Panc1 (cell line): Measurements from ENCODE around the gene LYST. TPM values are rescaled to one million over a fixed set of nuclear protein-coding genes. Genes with fewer than 3 reads are reported as not detected.
"Not testable (repeated sequence)": the region's sequence is repeated elsewhere in the genome, so short reads cannot be mapped to it uniquely, and the experiment has no call there.

ENCODE experiments used
- ATAC-seq: fragments of 200-7000 bp; cut with Tn5 transposase; 2 replicates; pipeline ENCODE4 v1.9.1; 2020; ENCODE audit warnings: mild to moderate bottlenecking, moderate library complexity
- BruUV-seq: library from RNA; stranded (reverse); fragments of 400-500 nt; replicated peaks from 2 replicates; lab custom pipeline; 2021; lab: Mats Ljungman, UMichigan
- CTCF ChIA-PET: fragments of 300-600 bp; sonication (Branson Sonifier 250); formaldehyde crosslinking; loops from one replicate; lab custom pipeline; 2022; ENCODE audit warnings: antibody characterized with exemption; lab: Charles Lee
- POLR2A ChIA-PET: fragments of 300-600 bp; sonication (Branson Sonifier 250); formaldehyde crosslinking; loops from one replicate; lab custom pipeline; 2022; ENCODE audit warnings: antibody characterized with exemption; lab: Charles Lee
- DNase-seq: peaks from one replicate; pipeline ENCODE4 v3.0.0-alpha.2; 2010; ENCODE audit warnings: low read depth, low spot score
- H3K27ac ChIP-seq: 2 replicates; pipeline ENCODE4 v1.5.1; 2011; ENCODE audit warnings: mild to moderate bottlenecking, low read length, inconsistent platforms
- H3K27me3 ChIP-seq: fragments of 200-500 bp; sonication (Bioruptor generic); 2 replicates; pipeline ENCODE4 v1.6.0; 2014; ENCODE audit warnings: low read length, inconsistent platforms; ENCODE audit not compliant: control insufficient read depth, insufficient read depth
- H3K36me3 ChIP-seq: fragments of 200-500 bp; sonication (Bioruptor generic); 2 replicates; pipeline ENCODE4 v1.5.1; 2014; ENCODE audit warnings: inconsistent platforms, mild to moderate bottlenecking, low read length, moderate library complexity; ENCODE audit not compliant: control insufficient read depth, insufficient read depth
- H3K4me1 ChIP-seq: 2 replicates; pipeline ENCODE4 v1.5.1; 2011; ENCODE audit warnings: inconsistent platforms, mild to moderate bottlenecking, low read length, moderate library complexity; ENCODE audit not compliant: control insufficient read depth, insufficient read depth
- H3K4me3 ChIP-seq, 2 experiments: 2 replicates each; pipeline ENCODE4 v1.5.1; 2011 to 2012; ENCODE audit warnings: low read depth in 2 of 2, low read length in 2 of 2, mild to moderate bottlenecking in 2 of 2, inconsistent platforms in 1 of 2, moderate library complexity in 1 of 2
- H3K9me3 ChIP-seq: fragments of 200-500 bp; sonication (Bioruptor generic); 2 replicates; pipeline ENCODE4 v1.5.1; 2014; ENCODE audit warnings: low read depth, mild to moderate bottlenecking, inconsistent platforms, low read length, moderate library complexity; ENCODE audit not compliant: control insufficient read depth, insufficient read depth
- POLR2AphosphoS5 ChIP-seq: IDR thresholded peaks from 2 replicates; pipeline ENCODE4 v1.6.1; 2012; ENCODE audit warnings: mild to moderate bottlenecking, low read depth, low read length, moderate library complexity
- SIN3A ChIP-seq: IDR thresholded peaks from 2 replicates; pipeline ENCODE4 v1.6.1; 2012; ENCODE audit warnings: low read depth, mild to moderate bottlenecking, low read length, moderate library complexity, borderline replicate concordance; ENCODE audit not compliant: insufficient read depth
- TCF7L2 ChIP-seq: IDR thresholded peaks from 2 replicates; pipeline ENCODE4 v1.6.1; 2011; ENCODE audit warnings: mild to moderate bottlenecking, low read depth, low read length, inconsistent platforms
- in situ Hi-C: cut with HindIII; loops from 2 replicates; pipeline ENCODE4 v1.10.0; 2016; ENCODE audit warnings: low sequenced_read_pairs, low pct_unique_long_range_greater_than_20kb
- intact Hi-C: fragments of 100-400 bp; cut with micrococcal nuclease; formaldehyde crosslinking; loops from one replicate; pipeline ENCODE4 v1.10.0; 2022; ENCODE audit not compliant: unreplicated experiment
- total RNA-seq: library from RNA; stranded (reverse); gene quantifications from one replicate; pipeline ENCODE4 v1.2.1, GENCODE V29; 2021; ENCODE audit not compliant: unreplicated experiment
- TF ChIP-seq, protein P1 (sequence below): fragments of 450-650 bp; IDR thresholded peaks from 2 replicates; pipeline ENCODE4 v1.5.1; 2017; ENCODE audit warnings: mild to moderate bottlenecking
- TF ChIP-seq, protein P2 (sequence below), 2 experiments: IDR thresholded peaks; 2 replicates each; pipeline ENCODE4 v1.6.1; 2011 to 2012; ENCODE audit warnings: low read depth in 2 of 2, control low read depth in 1 of 2, low read length in 1 of 2, mild to moderate bottlenecking in 1 of 2, moderate library complexity in 1 of 2; ENCODE audit not compliant: insufficient read depth in 1 of 2

The LYST gene
- total RNA-seq, 1 experiment from 2014 or later = 75.2 TPM

GRCh38 chr1:235619149-235619548 lies 247.6 kb downstream of the LYST start:
- H3K9me3 ChIP-seq, H3K4me1 ChIP-seq, CTCF ChIA-PET, intact Hi-C loops, H3K27ac ChIP-seq, in situ Hi-C loops, ATAC-seq, DNase-seq, H3K36me3 ChIP-seq, H3K27me3 ChIP-seq, BruUV-seq, H3K4me3 ChIP-seq, POLR2A ChIA-PET: not testable (repeated sequence)

GRCh38 chr1:235617808-235618207 lies 248.9 kb downstream of the LYST start:
- Histone ChIP-seq H3K9me3 (no peaks in the 10 kb centered on the region), H3K27ac (no peak overlapping the region), H3K27me3 (no peaks in the 10 kb centered on the region), H3K4me3 (no peak overlapping the region), H3K36me3 (no peaks in the 10 kb centered on the region), H3K4me1 (no peaks in the 10 kb centered on the region)
- POLR2A ChIA-PET = no interaction called here
- in situ Hi-C loops (no loop called here), intact Hi-C loops (no loop called here)
- DNase-seq = no peak
- CTCF ChIA-PET = interaction anchor here (0.6 kb wide), 1 partner anchor 495 kb away, joined by 4 read pairs; no protein-coding TSS in a partner anchor
- BruUV-seq = no TSS peak
- no peak for TF ChIP-seq POLR2AphosphoS5
- TF ChIP-seq, protein P1, sequence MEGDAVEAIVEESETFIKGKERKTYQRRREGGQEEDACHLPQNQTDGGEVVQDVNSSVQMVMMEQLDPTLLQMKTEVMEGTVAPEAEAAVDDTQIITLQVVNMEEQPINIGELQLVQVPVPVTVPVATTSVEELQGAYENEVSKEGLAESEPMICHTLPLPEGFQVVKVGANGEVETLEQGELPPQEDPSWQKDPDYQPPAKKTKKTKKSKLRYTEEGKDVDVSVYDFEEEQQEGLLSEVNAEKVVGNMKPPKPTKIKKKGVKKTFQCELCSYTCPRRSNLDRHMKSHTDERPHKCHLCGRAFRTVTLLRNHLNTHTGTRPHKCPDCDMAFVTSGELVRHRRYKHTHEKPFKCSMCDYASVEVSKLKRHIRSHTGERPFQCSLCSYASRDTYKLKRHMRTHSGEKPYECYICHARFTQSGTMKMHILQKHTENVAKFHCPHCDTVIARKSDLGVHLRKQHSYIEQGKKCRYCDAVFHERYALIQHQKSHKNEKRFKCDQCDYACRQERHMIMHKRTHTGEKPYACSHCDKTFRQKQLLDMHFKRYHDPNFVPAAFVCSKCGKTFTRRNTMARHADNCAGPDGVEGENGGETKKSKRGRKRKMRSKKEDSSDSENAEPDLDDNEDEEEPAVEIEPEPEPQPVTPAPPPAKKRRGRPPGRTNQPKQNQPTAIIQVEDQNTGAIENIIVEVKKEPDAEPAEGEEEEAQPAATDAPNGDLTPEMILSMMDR = no peak
- TF ChIP-seq, protein P2, sequence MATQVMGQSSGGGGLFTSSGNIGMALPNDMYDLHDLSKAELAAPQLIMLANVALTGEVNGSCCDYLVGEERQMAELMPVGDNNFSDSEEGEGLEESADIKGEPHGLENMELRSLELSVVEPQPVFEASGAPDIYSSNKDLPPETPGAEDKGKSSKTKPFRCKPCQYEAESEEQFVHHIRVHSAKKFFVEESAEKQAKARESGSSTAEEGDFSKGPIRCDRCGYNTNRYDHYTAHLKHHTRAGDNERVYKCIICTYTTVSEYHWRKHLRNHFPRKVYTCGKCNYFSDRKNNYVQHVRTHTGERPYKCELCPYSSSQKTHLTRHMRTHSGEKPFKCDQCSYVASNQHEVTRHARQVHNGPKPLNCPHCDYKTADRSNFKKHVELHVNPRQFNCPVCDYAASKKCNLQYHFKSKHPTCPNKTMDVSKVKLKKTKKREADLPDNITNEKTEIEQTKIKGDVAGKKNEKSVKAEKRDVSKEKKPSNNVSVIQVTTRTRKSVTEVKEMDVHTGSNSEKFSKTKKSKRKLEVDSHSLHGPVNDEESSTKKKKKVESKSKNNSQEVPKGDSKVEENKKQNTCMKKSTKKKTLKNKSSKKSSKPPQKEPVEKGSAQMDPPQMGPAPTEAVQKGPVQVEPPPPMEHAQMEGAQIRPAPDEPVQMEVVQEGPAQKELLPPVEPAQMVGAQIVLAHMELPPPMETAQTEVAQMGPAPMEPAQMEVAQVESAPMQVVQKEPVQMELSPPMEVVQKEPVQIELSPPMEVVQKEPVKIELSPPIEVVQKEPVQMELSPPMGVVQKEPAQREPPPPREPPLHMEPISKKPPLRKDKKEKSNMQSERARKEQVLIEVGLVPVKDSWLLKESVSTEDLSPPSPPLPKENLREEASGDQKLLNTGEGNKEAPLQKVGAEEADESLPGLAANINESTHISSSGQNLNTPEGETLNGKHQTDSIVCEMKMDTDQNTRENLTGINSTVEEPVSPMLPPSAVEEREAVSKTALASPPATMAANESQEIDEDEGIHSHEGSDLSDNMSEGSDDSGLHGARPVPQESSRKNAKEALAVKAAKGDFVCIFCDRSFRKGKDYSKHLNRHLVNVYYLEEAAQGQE (IDR thresholded peaks at IDR 0.05; ENCODE audit: insufficient read depth in 1 of 2, low read depth in 2 of 2, low read length in 1 of 2) = no peak
- TF ChIP-seq TCF7L2 = no peak
- no peak for TF ChIP-seq SIN3A
- ATAC-seq = peak; percentile 63; the same call in 1 of the 2 replicates

DNA sequence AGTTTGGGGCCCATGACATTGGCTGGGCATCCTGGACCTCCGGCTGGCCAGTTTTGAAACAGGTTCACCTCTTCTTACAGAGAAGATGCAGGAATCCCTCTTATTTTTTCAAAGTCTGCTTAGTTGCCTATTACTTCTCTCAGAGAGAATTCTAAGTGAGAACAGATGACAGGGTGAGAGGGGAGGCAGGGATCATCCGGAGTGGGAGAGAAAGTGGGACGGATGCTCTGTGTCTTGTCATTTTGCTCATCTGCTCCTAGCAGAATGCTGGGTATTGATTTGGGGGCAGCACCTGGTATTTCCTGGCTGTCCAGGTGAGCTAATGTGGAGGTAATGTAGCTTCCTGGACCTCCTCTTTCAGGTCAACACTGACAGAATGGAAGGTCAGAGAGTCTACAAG lies 249.6 kb downstream of the LYST start:
- Histone ChIP-seq H3K9me3 (no peaks in the 10 kb centered on the region), H3K4me3 (no peak overlapping the region), H3K4me1 (no peaks in the 10 kb centered on the region), H3K36me3 (no peaks in the 10 kb centered on the region), H3K27me3 (no peaks in the 10 kb centered on the region), H3K27ac (no peak overlapping the region)
- intact Hi-C loops (no loop called here), in situ Hi-C loops (no loop called here)
- ATAC-seq (no peak), DNase-seq (no peak)
- POLR2A ChIA-PET = no interaction called here
- CTCF ChIA-PET = interaction anchor here (0.6 kb wide), 1 partner anchor 496 kb away, joined by 4 read pairs; no protein-coding TSS in a partner anchor
- TF ChIP-seq, protein P1 = no peak
- TF ChIP-seq SIN3A = no peak
- no peak for TF ChIP-seq TCF7L2
- no peak for TF ChIP-seq POLR2AphosphoS5
- TF ChIP-seq, protein P2 (IDR thresholded peaks at IDR 0.05; ENCODE audit: insufficient read depth in 1 of 2, low read depth in 2 of 2, low read length in 1 of 2) = no peak
- BruUV-seq = no TSS peak
